Osteoblast (primary cell): Measurements from ENCODE around the gene ADM. TPM values are rescaled to one million over a fixed set of nuclear protein-coding genes. Genes with fewer than 3 reads are reported as not detected.
"Not testable (repeated sequence)": the region's sequence is repeated elsewhere in the genome, so short reads cannot be mapped to it uniquely, and the experiment has no call there.

Source experiments
- DNase-seq: peaks from one replicate; pipeline ENCODE4 v3.0.0; 2011; ENCODE audit warnings: low spot score, mixed read lengths; ENCODE audit not compliant: insufficient read length; ENCODE audit errors: missing footprints
- H2AFZ ChIP-seq: 2 replicates; pipeline ENCODE4 v1.6.0; 2011; ENCODE audit warnings: mild to moderate bottlenecking, low read length
- H3K27ac ChIP-seq: 2 replicates; pipeline ENCODE4 v1.5.1; 2011; ENCODE audit warnings: mild to moderate bottlenecking, low read depth, low read length, moderate library complexity
- H3K27me3 ChIP-seq: 2 replicates; pipeline ENCODE4 v1.6.0; 2012; ENCODE audit warnings: mild to moderate bottlenecking, control low read depth, inconsistent platforms, low read length, moderate library complexity; ENCODE audit not compliant: insufficient read depth
- H3K36me3 ChIP-seq: 2 replicates; pipeline ENCODE4 v1.5.1; 2011; ENCODE audit warnings: mild to moderate bottlenecking, low read length, control low read depth, moderate library complexity; ENCODE audit not compliant: insufficient read depth
- H3K4me1 ChIP-seq: 2 replicates; pipeline ENCODE4 v1.5.1; 2011; ENCODE audit warnings: mild to moderate bottlenecking, low read length, control low read depth, moderate library complexity; ENCODE audit not compliant: insufficient read depth
- H3K4me2 ChIP-seq: 2 replicates; pipeline ENCODE4 v1.6.0; 2011; ENCODE audit warnings: mild to moderate bottlenecking, low read length; ENCODE audit not compliant: insufficient read depth
- H3K4me3 ChIP-seq: fragments of 200-600 bp; sonication (generic); 3 replicates; pipeline ENCODE4 v1.5.1; 2012; ENCODE audit warnings: mild to moderate bottlenecking, low read length, inconsistent platforms; ENCODE audit not compliant: insufficient read depth
- H3K79me2 ChIP-seq: 2 replicates; pipeline ENCODE4 v1.6.0; 2012; ENCODE audit warnings: mild to moderate bottlenecking, low read length, control low read depth, inconsistent platforms; ENCODE audit not compliant: insufficient read depth
- H3K9me3 ChIP-seq: 2 replicates; pipeline ENCODE4 v1.5.1; 2011; ENCODE audit warnings: low read depth, low read length, control low read depth
- H4K20me1 ChIP-seq: 2 replicates; pipeline ENCODE4 v1.6.0; 2012; ENCODE audit warnings: mild to moderate bottlenecking, low read length, control low read depth; ENCODE audit not compliant: insufficient read depth
- CTCF ChIP-seq: IDR thresholded peaks from 2 replicates; pipeline ENCODE4 v1.5.1; 2011; ENCODE audit warnings: mild to moderate bottlenecking, low read depth, low read length, moderate library complexity; ENCODE audit errors: extremely low read depth
- total RNA-seq: library from RNA; depleted of rRNA; stranded (reverse); fragments of >200 nt; gene quantifications from 2 replicates; pipeline ENCODE4 v1.2.3, GENCODE V29; 2012

The ADM gene
- total RNA-seq, 1 donor: 250 TPM

DNA sequence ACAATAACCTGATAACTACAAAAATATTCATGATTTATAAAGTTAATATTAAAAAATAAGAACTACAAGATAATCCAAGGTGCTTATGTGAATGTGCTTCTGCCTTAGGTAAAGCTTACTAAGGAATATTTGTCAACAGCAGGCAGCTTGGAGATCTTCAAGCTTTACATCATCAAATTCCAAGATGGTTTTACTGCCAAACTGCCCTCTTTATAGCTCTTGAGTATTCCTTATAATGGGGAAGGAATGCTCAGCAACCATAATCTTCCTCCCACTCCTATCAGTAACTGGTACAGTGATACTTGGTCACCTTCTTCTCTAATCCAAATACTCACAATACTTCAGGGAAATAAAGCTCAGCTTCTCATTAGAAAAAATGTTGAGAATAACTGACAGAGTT lies 40.9 kb upstream of the ADM start:
- H3K27me3 ChIP-seq: no peaks in the 10 kb centered on the region
- H3K27ac ChIP-seq: peak overlapping the region; percentile 60
- peak overlapping the region; percentile 54 for H3K4me2 ChIP-seq
- H2AFZ ChIP-seq: no peak overlapping the region
- peaks cover 32% of the 10 kb centered on the region for H3K4me1 ChIP-seq
- H4K20me1 ChIP-seq: peaks cover 7% of the 10 kb centered on the region
- TF ChIP-seq CTCF: no peak
- H3K9me3 ChIP-seq: no peaks in the 10 kb centered on the region
- H3K79me2 ChIP-seq: peaks cover 66% of the 10 kb centered on the region
- H3K36me3 ChIP-seq: no peaks in the 10 kb centered on the region
- no peak overlapping the region for H3K4me3 ChIP-seq
- peak; percentile 47 for DNase-seq

DNA sequence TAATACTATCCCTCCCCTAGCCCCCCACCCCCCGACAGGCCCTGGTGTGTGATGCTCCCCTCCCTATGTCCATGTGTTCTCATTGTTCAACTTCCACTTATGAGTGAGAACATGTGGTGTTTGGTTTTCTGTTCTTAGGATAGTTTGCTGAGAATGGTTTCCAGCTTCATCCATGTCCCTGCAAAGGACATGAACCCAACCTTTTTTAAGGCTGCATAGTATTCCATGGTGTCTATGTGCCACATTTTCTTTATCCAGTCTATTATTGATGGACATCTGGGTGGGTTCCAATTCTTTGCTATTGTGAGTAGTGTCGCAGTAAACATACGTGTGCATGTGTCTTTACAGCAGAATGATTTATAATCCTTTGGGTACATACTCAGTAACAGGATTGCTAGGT lies 40.2 kb upstream of the ADM start:
- H3K9me3 ChIP-seq, H3K4me3 ChIP-seq, H2AFZ ChIP-seq, H3K36me3 ChIP-seq, DNase-seq, H3K27me3 ChIP-seq, H3K4me2 ChIP-seq, H3K27ac ChIP-seq: not testable (repeated sequence)
- Histone ChIP-seq H4K20me1 (peaks cover 14% of the 10 kb centered on the region), H3K4me1 (peaks cover 39% of the 10 kb centered on the region), H3K79me2 (peaks cover 69% of the 10 kb centered on the region)

DNA sequence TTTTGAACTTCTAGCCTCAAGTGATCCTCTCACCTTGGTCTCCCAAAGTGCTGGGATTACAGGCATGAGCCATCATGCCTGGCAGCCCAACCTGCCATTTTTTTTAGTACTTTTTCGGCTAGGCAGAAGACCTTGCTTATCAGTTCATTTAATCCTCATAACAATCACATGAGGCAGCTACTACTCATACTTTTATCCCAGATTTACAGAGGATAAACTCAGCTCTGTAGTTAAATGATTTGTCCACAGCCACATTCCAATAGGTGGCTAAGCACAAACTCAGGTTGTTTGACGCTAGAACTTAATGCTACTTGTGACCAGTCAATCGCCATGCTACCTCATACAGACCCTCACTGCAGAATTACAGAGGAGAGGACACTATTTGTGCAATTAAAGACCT lies 38.9 kb upstream of the ADM start:
- Histone ChIP-seq H3K79me2 (peaks cover 69% of the 10 kb centered on the region), H3K4me3 (no peak overlapping the region), H3K4me1 (peaks cover 39% of the 10 kb centered on the region), H3K4me2 (no peak overlapping the region), H4K20me1 (peaks cover 14% of the 10 kb centered on the region), H2AFZ (no peak overlapping the region), H3K27me3 (no peaks in the 10 kb centered on the region), H3K9me3 (no peaks in the 10 kb centered on the region), H3K27ac (no peak overlapping the region), H3K36me3 (no peaks in the 10 kb centered on the region)
- no peak for TF ChIP-seq CTCF
- DNase-seq: no peak

DNA sequence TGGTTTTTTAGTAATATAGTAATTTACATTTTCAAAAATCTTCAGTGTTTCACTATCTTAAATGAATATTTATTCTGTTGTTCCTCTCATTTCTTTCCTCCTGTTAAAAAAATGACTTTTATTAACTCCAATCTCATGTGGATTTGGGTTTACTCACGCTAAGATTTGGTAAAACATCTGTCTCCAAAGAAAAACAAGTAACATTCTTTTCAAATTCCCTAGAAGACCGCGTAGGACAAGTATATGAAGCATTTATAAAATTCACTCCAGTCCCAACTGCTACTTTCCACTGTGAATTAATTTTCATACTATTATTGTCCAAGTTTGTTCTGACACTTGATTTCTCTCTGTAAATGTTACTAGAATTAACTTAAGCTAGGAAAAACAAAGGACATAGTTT lies 37.1 kb upstream of the ADM start:
- no peak overlapping the region for H3K4me3 ChIP-seq
- H3K27me3 ChIP-seq: no peaks in the 10 kb centered on the region
- no peak for DNase-seq
- no peak overlapping the region for H3K4me2 ChIP-seq
- no peak overlapping the region for H2AFZ ChIP-seq
- H4K20me1 ChIP-seq: peaks cover 14% of the 10 kb centered on the region
- H3K9me3 ChIP-seq: no peaks in the 10 kb centered on the region
- H3K79me2 ChIP-seq: peaks cover 57% of the 10 kb centered on the region
- no peak overlapping the region for H3K27ac ChIP-seq
- no peak for TF ChIP-seq CTCF
- peaks cover 34% of the 10 kb centered on the region for H3K4me1 ChIP-seq
- no peaks in the 10 kb centered on the region for H3K36me3 ChIP-seq
